CD8-positive, alpha-beta memory T cell (primary cell): ENCODE results near the gene USP22. TPM values are rescaled to one million over a fixed set of nuclear protein-coding genes. Genes with fewer than 3 reads are reported as not detected.

Experiments
- CTCF ChIA-PET: fragments of 350-600 bp; sonication (Branson Sonifier 250); formaldehyde crosslinking; loops from one replicate; lab custom pipeline; 2021; ENCODE audit warnings: antibody characterized with exemption; lab: Charles Lee
- POLR2A ChIA-PET: fragments of 350-600 bp; sonication (Branson Sonifier 250); formaldehyde crosslinking; loops from one replicate; lab custom pipeline; 2021; ENCODE audit warnings: antibody characterized with exemption; lab: Charles Lee
- DNase-seq, 5 donors: peaks; one replicate each; pipeline versions ENCODE4 v3.0.0 to v3.0.0-alpha.2; 2020 to 2022; ENCODE audit warnings: mixed read lengths in 1 of 5
- H3K27ac ChIP-seq: one replicate; pipeline ENCODE4 v1.7.0; 2013; ENCODE audit warnings: low read depth, mild to moderate bottlenecking, low read length, moderate library complexity
- H3K27me3 ChIP-seq: 2 replicates; pipeline ENCODE4 v1.7.0; 2013; ENCODE audit warnings: low read length, mild to moderate bottlenecking; ENCODE audit not compliant: insufficient read depth, poor library complexity, severe bottlenecking
- H3K36me3 ChIP-seq: 2 replicates; pipeline ENCODE4 v1.7.0; 2013; ENCODE audit warnings: mild to moderate bottlenecking, low read length, moderate library complexity; ENCODE audit not compliant: insufficient read depth
- H3K4me1 ChIP-seq: 2 replicates; pipeline ENCODE4 v1.7.0; 2013; ENCODE audit warnings: mild to moderate bottlenecking, low read length, moderate library complexity; ENCODE audit not compliant: insufficient read depth
- H3K4me3 ChIP-seq: 2 replicates; pipeline ENCODE4 v1.7.0; 2013; ENCODE audit warnings: mild to moderate bottlenecking, low read length
- H3K9me3 ChIP-seq: 2 replicates; pipeline ENCODE4 v1.7.0; 2013; ENCODE audit warnings: mild to moderate bottlenecking, low read length
- H3K27ac Mint-ChIP-seq, 8 donors: one replicate each; pipeline ENCODE4 v1.8.0; 2020 to 2021; ENCODE audit warnings: mixed read lengths in 8 of 8, mild to moderate bottlenecking in 6 of 8, inconsistent platforms in 3 of 8, moderate library complexity in 3 of 8
- H3K27me3 Mint-ChIP-seq, 2 donors: one replicate each; pipeline ENCODE4 v1.8.0; 2020 to 2021; ENCODE audit warnings: mixed read lengths in 2 of 2, mild to moderate bottlenecking in 1 of 2, moderate library complexity in 1 of 2
- H3K36me3 Mint-ChIP-seq, 3 donors: one replicate each; pipeline ENCODE4 v1.8.0; 2020 to 2021; ENCODE audit warnings: mixed read lengths in 3 of 3, inconsistent platforms in 1 of 3, mild to moderate bottlenecking in 1 of 3
- H3K4me1 Mint-ChIP-seq, 3 donors: one replicate each; pipeline ENCODE4 v1.8.0; 2020 to 2021; ENCODE audit warnings: mixed read lengths in 3 of 3, inconsistent platforms in 1 of 3, mild to moderate bottlenecking in 1 of 3
- H3K4me3 Mint-ChIP-seq, 7 donors: one replicate each; pipeline ENCODE4 v1.8.0; 2020 to 2021; ENCODE audit warnings: mixed read lengths in 7 of 7, mild to moderate bottlenecking in 6 of 7, moderate library complexity in 4 of 7, inconsistent platforms in 2 of 7
- H3K9me3 Mint-ChIP-seq, 5 donors: one replicate each; pipeline ENCODE4 v1.8.0; 2020 to 2022; ENCODE audit warnings: mixed read lengths in 5 of 5, mild to moderate bottlenecking in 3 of 5, moderate library complexity in 2 of 5, inconsistent platforms in 1 of 5
- polyA plus RNA-seq: library from polyadenylated mRNA; unstranded; fragments of 300-500 nt; fragmentation: Illumina TruSeq; gene quantifications from one replicate; pipeline ENCODE4 v1.2.3, GENCODE V29; 2021
- total RNA-seq, 2 experiments: library from RNA; stranded (reverse); gene quantifications; one replicate each; pipeline ENCODE4 v1.2.3, GENCODE V29; 2021

Gene USP22
- total and polyA plus RNA-seq, 3 experiments from 2014 or later: 34.5 to 154 (median 146) TPM

DNA sequence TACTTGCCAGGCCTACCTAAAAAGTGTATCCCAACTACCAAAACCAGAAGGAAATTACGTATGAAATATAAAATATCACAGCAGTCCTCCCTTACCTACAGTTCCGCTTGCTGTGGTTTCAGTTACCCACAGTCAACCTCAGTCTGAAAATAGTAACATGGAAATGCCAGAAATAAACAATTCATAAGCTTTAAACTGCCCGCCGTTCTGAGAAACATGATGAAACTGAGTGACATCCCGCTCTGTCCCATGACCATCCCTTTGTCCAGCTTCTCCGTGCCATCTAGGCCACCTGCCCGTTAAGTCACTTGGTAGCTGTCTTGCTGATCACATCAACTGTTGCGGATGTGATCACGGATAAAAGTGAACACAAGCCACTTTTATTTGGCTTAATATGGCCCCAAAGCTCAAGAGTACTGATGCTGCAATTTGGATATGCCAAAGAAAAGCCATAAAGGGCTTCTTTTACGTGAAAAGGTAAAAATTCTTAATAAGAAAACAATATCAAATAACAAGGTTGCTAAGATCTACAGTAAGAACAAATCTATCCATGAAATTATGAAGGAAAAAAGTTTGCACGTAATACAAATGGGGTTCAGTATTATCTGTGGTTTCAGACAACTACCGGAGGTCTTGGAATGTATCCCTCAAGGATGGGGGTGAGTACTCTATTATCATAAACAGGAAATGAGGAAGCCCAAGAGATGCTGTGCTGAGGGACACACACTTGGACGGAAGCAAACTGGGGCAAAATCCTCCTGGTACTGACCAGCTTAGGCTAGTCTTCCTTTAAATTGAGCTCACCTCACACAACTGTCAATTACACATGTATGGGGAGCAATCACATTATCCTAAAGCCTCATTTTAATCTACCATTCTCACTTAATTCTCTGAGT is 8.2 kb downstream of the USP22 start:
- Histone ChIP-seq H3K4me1 (peaks cover 84% of the 10 kb centered on the region), H3K4me3 (peak overlapping the region; percentile 24), H3K36me3 (peaks cover 4% of the 10 kb centered on the region), H3K27me3 (no peaks in the 10 kb centered on the region), H3K27ac (no peak overlapping the region), H3K9me3 (no peaks in the 10 kb centered on the region)
- Mint-ChIP-seq H3K36me3 (peaks cover 0 to 26% (median 8%) of the 10 kb centered on the region in 3 donors), H3K9me3 (no peaks in the 10 kb centered on the region), H3K4me1 (peaks cover 71 to 91% (median 80%) of the 10 kb centered on the region in 3 donors), H3K27me3 (no peaks in the 10 kb centered on the region), H3K27ac (peak overlapping the region; percentile 74 to 93 (median 90)), H3K4me3 (peak overlapping the region; percentile 38 to 88 (median 73))
- CTCF ChIA-PET: interaction anchor here (0.6 to 3.7 kb wide), 4 partner anchors 9 to 85 kb away, joined by 3 to 25 read pairs (median 4); partner anchors contain the start of gene USP22
- POLR2A ChIA-PET: interaction anchor here (0.7 to 1.9 kb wide), 2 partner anchors 9 to 101 kb away, joined by 5 to 29 read pairs; partner anchors contain the start of gene USP22
- peak in 4 of 5 donors; percentile 17 to 62 (median 55) for DNase-seq

- Mint-ChIP-seq H3K4me1 (peaks cover 80 to 96% (median 89%) of the 10 kb centered on the region in 3 donors), H3K36me3 (peaks cover 0 to 28% (median 6%) of the 10 kb centered on the region in 3 donors), H3K4me3 (peak overlapping the region in 5 of 7 donors; percentile 16 to 88 (median 58)), H3K27ac (peak overlapping the region in 4 of 8 donors; percentile 31 to 90 (median 48)), H3K9me3 (no peaks in the 10 kb centered on the region), H3K27me3 (no peaks in the 10 kb centered on the region)
- Histone ChIP-seq H3K4me3 (no peak overlapping the region), H3K4me1 (peaks cover 92% of the 10 kb centered on the region), H3K9me3 (no peaks in the 10 kb centered on the region), H3K36me3 (peaks cover 4% of the 10 kb centered on the region), H3K27me3 (no peaks in the 10 kb centered on the region), H3K27ac (no peak overlapping the region)
- CTCF ChIA-PET: interaction anchor here (3.7 kb wide), 1 partner anchor 10 kb away, joined by 25 read pairs; the partner anchor contains the start of gene USP22
- no peak for DNase-seq
- POLR2A ChIA-PET: interaction anchor here (0.6 to 1.9 kb wide), 2 partner anchors 10 to 11 kb away, joined by 3 to 29 read pairs; partner anchors contain the start of gene USP22
These were observed 9.5 kb downstream of the USP22 start for GRCh38 chr17:21033350-21033749.

DNA sequence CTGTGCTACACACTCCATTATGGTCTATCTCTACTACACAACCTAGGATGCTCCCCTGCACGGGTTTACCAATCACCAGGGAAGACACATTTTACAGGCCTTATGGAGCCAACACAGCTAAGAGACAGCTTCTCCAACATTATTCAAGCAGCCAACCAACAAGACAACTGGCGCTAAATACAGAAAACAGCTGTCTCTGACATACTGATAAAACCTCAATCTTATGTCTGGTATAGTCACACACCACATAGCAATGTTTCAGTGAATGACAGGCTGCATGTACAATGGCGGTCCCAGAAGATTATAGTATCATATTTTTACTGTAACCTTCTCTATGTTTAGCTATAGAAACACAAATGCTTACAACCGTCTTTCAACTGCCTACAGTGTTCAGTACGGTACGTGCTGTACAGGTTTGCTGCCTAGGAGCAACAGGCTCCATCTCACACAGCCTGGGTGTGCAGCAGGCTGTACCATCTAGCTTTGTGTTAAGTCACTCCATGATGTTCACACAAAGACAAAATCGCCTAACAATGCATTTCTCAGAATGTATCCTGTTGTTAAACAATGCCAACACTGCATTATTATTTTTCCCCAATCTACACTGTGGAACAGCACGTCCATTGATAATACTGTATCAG is 10.9 kb downstream of the USP22 start:
- Mint-ChIP-seq H3K27me3 (no peaks in the 10 kb centered on the region), H3K4me3 (peak overlapping the region in 1 of 7 donors; percentile 59), H3K4me1 (peaks cover 75 to 94% (median 83%) of the 10 kb centered on the region in 3 donors), H3K36me3 (peaks cover 0 to 33% (median 7%) of the 10 kb centered on the region in 3 donors), H3K27ac (peak overlapping the region in 1 of 8 donors; percentile 35), H3K9me3 (no peaks in the 10 kb centered on the region)
- Histone ChIP-seq H3K4me1 (peaks cover 83% of the 10 kb centered on the region), H3K27ac (no peak overlapping the region), H3K9me3 (no peaks in the 10 kb centered on the region), H3K36me3 (peaks cover 12% of the 10 kb centered on the region), H3K4me3 (no peak overlapping the region), H3K27me3 (no peaks in the 10 kb centered on the region)
- DNase-seq: no peak
- CTCF ChIA-PET: interaction anchor here (1.2 to 3.7 kb wide), 2 partner anchors 8 to 12 kb away, joined by 3 to 25 read pairs; partner anchors contain the start of gene USP22
- POLR2A ChIA-PET: interaction anchor here (1.4 kb wide), 1 partner anchor 12 kb away, joined by 3 read pairs; no protein-coding TSS in a partner anchor

GRCh38 chr17:21030375-21030774 is 12.4 kb downstream of the USP22 start:
- peaks cover 12% of the 10 kb centered on the region for H3K36me3 ChIP-seq
- peak overlapping the region in 3 of 8 donors; percentile 8 to 31 (median 27) for H3K27ac Mint-ChIP-seq
- ChIA-PET POLR2A (no interaction called here), CTCF (interaction anchor here (0.9 kb wide), 1 partner anchor 248 kb away, joined by 3 read pairs; no protein-coding TSS in a partner anchor)
- H3K27me3 Mint-ChIP-seq: no peaks in the 10 kb centered on the region
- H3K4me3 Mint-ChIP-seq: no peak overlapping the region
- DNase-seq: no peak
- H3K4me1 ChIP-seq: peaks cover 68% of the 10 kb centered on the region
- no peaks in the 10 kb centered on the region for H3K9me3 Mint-ChIP-seq
- H3K27ac ChIP-seq: no peak overlapping the region
- no peak overlapping the region for H3K4me3 ChIP-seq
- peaks cover 0 to 42% (median 7%) of the 10 kb centered on the region in 3 donors for H3K36me3 Mint-ChIP-seq
- no peaks in the 10 kb centered on the region for H3K27me3 ChIP-seq
- no peaks in the 10 kb centered on the region for H3K9me3 ChIP-seq
- H3K4me1 Mint-ChIP-seq: peaks cover 67 to 84% (median 73%) of the 10 kb centered on the region in 3 donors

GRCh38 chr17:21029515-21029914 is 13.3 kb downstream of the USP22 start:
- Histone ChIP-seq H3K27ac (no peak overlapping the region), H3K4me3 (no peak overlapping the region), H3K4me1 (peaks cover 60% of the 10 kb centered on the region), H3K9me3 (no peaks in the 10 kb centered on the region), H3K27me3 (no peaks in the 10 kb centered on the region), H3K36me3 (peaks cover 12% of the 10 kb centered on the region)
- POLR2A ChIA-PET: no interaction called here
- peak overlapping the region in 3 of 8 donors; percentile 8 to 61 (median 54) for H3K27ac Mint-ChIP-seq
- no peak for DNase-seq
- no peak overlapping the region for H3K4me3 Mint-ChIP-seq
- H3K27me3 Mint-ChIP-seq: no peaks in the 10 kb centered on the region
- H3K9me3 Mint-ChIP-seq: no peaks in the 10 kb centered on the region
- peaks cover 65 to 84% (median 71%) of the 10 kb centered on the region in 3 donors for H3K4me1 Mint-ChIP-seq
- peaks cover 0 to 50% (median 7%) of the 10 kb centered on the region in 3 donors for H3K36me3 Mint-ChIP-seq
- CTCF ChIA-PET: no interaction called here

- Histone ChIP-seq H3K27ac (no peak overlapping the region), H3K36me3 (peaks cover 12% of the 10 kb centered on the region)
These were observed 13.8 kb downstream of the USP22 start for GRCh38 chr17:21029036-21029435.

GRCh38 chr17:21028192-21028591 is 14.6 kb downstream of the USP22 start:
- Histone ChIP-seq H3K27me3 (no peaks in the 10 kb centered on the region), H3K4me3 (no peak overlapping the region), H3K36me3 (peaks cover 16% of the 10 kb centered on the region), H3K9me3 (no peaks in the 10 kb centered on the region), H3K27ac (no peak overlapping the region), H3K4me1 (peaks cover 56% of the 10 kb centered on the region)
- DNase-seq: no peak
- CTCF ChIA-PET: no interaction called here
- Mint-ChIP-seq H3K4me3 (peak overlapping the region in 2 of 7 donors; percentile 16 to 57), H3K4me1 (peaks cover 63 to 82% (median 68%) of the 10 kb centered on the region in 3 donors), H3K9me3 (no peaks in the 10 kb centered on the region), H3K36me3 (peaks cover 0 to 61% (median 12%) of the 10 kb centered on the region in 3 donors), H3K27ac (peak overlapping the region in 5 of 8 donors; percentile 6 to 63 (median 44)), H3K27me3 (no peaks in the 10 kb centered on the region)
- POLR2A ChIA-PET: interaction anchor here (1.2 kb wide), 1 partner anchor 16 kb away, joined by 3 read pairs; no protein-coding TSS in a partner anchor

More at GRCh38 chr17:21029036-21029435, 13.8 kb downstream of the USP22 start:
- H3K27me3 Mint-ChIP-seq: no peaks in the 10 kb centered on the region
- H3K4me1 Mint-ChIP-seq: peaks cover 65 to 84% (median 71%) of the 10 kb centered on the region in 3 donors
- Histone ChIP-seq H3K4me3 (no peak overlapping the region), H3K4me1 (peaks cover 57% of the 10 kb centered on the region), H3K27me3 (no peaks in the 10 kb centered on the region), H3K9me3 (no peaks in the 10 kb centered on the region)
- peaks cover 0 to 55% (median 11%) of the 10 kb centered on the region in 3 donors for H3K36me3 Mint-ChIP-seq
- no peaks in the 10 kb centered on the region for H3K9me3 Mint-ChIP-seq
- no peak overlapping the region for H3K4me3 Mint-ChIP-seq
- DNase-seq: no peak
- POLR2A ChIA-PET: no interaction called here
- H3K27ac Mint-ChIP-seq: peak overlapping the region; percentile 8 to 95 (median 54)
- CTCF ChIA-PET: no interaction called here
